ENCODE measurements around the gene LDLRAD4. TPM values are rescaled to one million over a fixed set of nuclear protein-coding genes. Genes with fewer than 3 reads are reported as not detected.

Gene LDLRAD4
- total and polyA plus RNA-seq, 11 donors = 10.4 to 44.0 (median 29.6) TPM

GRCh38 chr18:13456736-13457271 is 238.2 kb downstream of the LDLRAD4 start:
- intact Hi-C loops (cut with DNase I) = loop anchor here in 1 of 10 donors (10.0 kb wide), 3 partner anchors 158 to 242 kb away; partner anchors contain the start of gene LDLRAD4
- DNase-seq (no peak), ATAC-seq (no peak)
- WGBS, 4 donors = 91 to 99% (median 93%) methylated on average over 3 of the region's 3 CpGs
- H3K4me1 ChIP-seq = peaks cover 0 to 57% (median 37%) of the 10 kb centered on the region in 12 donors
- no peak for TF ChIP-seq POLR2A (IDR thresholded peaks at IDR 0.05)
- TF ChIP-seq CTCF (IDR thresholded peaks at IDR 0.05) = no peak
- H3K27ac ChIP-seq = peak overlapping the region in 1 of 12 donors; percentile 51
- no peak overlapping the region for H3K4me3 ChIP-seq
- no peaks in the 10 kb centered on the region for H3K36me3 ChIP-seq
- no peaks in the 10 kb centered on the region for H3K27me3 ChIP-seq
- peaks cover 0 to 7% (median 0%) of the 10 kb centered on the region in 12 donors for H3K9me3 ChIP-seq

GRCh38 chr18:13457327-13457726 is 238.8 kb downstream of the LDLRAD4 start:
- H3K4me1 ChIP-seq = peaks cover 0 to 51% (median 32%) of the 10 kb centered on the region in 12 donors
- H3K27ac ChIP-seq = peak overlapping the region in 1 of 12 donors; percentile 51
- no peak for TF ChIP-seq POLR2A (IDR thresholded peaks at IDR 0.05)
- no peak for TF ChIP-seq CTCF (IDR thresholded peaks at IDR 0.05)
- H3K36me3 ChIP-seq = no peaks in the 10 kb centered on the region
- no peak overlapping the region for H3K4me3 ChIP-seq
- WGBS, 4 donors = 86 to 93% (median 88%) methylated on average over 8 to 10 of the region's 10 CpGs
- peaks cover 0 to 7% (median 0%) of the 10 kb centered on the region in 12 donors for H3K9me3 ChIP-seq
- ATAC-seq (no peak), DNase-seq (no peak)
- H3K27me3 ChIP-seq = no peaks in the 10 kb centered on the region
- intact Hi-C loops (cut with DNase I) = loop anchor here in 1 of 10 donors (10.0 kb wide), 3 partner anchors 157 to 243 kb away; partner anchors contain the start of gene LDLRAD4

- no peak for ATAC-seq
- Histone ChIP-seq H3K4me1 (peaks cover 0 to 50% (median 32%) of the 10 kb centered on the region in 12 donors), H3K27ac (no peak overlapping the region), H3K9me3 (peaks cover 0 to 7% (median 0%) of the 10 kb centered on the region in 12 donors), H3K27me3 (no peaks in the 10 kb centered on the region), H3K36me3 (no peaks in the 10 kb centered on the region), H3K4me3 (no peak overlapping the region)
- DNase-seq = no peak
- TF ChIP-seq CTCF (IDR thresholded peaks at IDR 0.05) (no peak), POLR2A (IDR thresholded peaks at IDR 0.05) (no peak)
- intact Hi-C loops (cut with DNase I) = loop anchor here in 1 of 10 donors (5.0 kb wide), 1 partner anchor 244 kb away; the partner anchor contains the start of gene LDLRAD4
- 94 to 97% (median 96%) methylated on average over 12 of the region's 12 CpGs for WGBS, 4 donors
Observed at GRCh38 chr18:13460946-13461345, 242.4 kb downstream of the LDLRAD4 start.

- TF ChIP-seq POLR2A (IDR thresholded peaks at IDR 0.05) = no peak
- intact Hi-C loops (cut with DNase I) = loop anchor here in 1 of 10 donors (5.0 kb wide), 1 partner anchor 244 kb away; the partner anchor contains the start of gene LDLRAD4
- Histone ChIP-seq H3K27me3 (no peaks in the 10 kb centered on the region), H3K36me3 (no peaks in the 10 kb centered on the region), H3K4me3 (no peak overlapping the region), H3K27ac (no peak overlapping the region), H3K4me1 (peaks cover 0 to 50% (median 31%) of the 10 kb centered on the region in 12 donors), H3K9me3 (peaks cover 0 to 7% (median 0%) of the 10 kb centered on the region in 12 donors)
- ATAC-seq (no peak), DNase-seq (no peak)
- WGBS, 4 donors = 95 to 98% (median 97%) methylated on average over 5 of the region's 5 CpGs
Observed at GRCh38 chr18:13461469-13461868, 242.9 kb downstream of the LDLRAD4 start.
